Measurements from ENCODE around the gene KCNJ16.

DNA sequence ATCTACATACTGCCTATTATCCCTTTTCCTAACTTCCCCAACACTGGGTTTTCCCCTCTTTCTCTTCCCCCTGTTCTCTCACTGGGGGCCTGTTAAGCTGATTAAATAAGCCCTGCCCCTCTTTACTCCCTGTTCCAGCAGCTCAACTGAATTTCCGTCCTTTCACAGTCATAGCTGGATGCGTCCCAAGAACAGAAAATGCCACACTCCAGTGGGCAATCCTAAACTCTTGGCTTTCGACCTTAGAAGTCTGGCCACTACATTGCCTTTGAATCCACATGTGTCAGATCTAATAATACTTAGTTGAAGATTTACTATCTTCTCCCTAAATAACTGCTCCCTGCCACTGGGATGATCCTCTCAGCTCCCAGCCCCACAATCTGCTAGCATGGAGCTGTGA lies 34.5 kb downstream of the KCNJ16 start:
- TF ChIP-seq, protein P1, sequence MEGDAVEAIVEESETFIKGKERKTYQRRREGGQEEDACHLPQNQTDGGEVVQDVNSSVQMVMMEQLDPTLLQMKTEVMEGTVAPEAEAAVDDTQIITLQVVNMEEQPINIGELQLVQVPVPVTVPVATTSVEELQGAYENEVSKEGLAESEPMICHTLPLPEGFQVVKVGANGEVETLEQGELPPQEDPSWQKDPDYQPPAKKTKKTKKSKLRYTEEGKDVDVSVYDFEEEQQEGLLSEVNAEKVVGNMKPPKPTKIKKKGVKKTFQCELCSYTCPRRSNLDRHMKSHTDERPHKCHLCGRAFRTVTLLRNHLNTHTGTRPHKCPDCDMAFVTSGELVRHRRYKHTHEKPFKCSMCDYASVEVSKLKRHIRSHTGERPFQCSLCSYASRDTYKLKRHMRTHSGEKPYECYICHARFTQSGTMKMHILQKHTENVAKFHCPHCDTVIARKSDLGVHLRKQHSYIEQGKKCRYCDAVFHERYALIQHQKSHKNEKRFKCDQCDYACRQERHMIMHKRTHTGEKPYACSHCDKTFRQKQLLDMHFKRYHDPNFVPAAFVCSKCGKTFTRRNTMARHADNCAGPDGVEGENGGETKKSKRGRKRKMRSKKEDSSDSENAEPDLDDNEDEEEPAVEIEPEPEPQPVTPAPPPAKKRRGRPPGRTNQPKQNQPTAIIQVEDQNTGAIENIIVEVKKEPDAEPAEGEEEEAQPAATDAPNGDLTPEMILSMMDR (IDR thresholded peaks at IDR 0.05; ENCODE audit: low read depth, low read length, missing input control), result no peak
- TF ChIP-seq GABPA (IDR thresholded peaks at IDR 0.05 in 1 of 2, conservative IDR thresholded peaks at IDR 0.05 in 1 of 2), result no peak
- TF ChIP-seq, protein P2, sequence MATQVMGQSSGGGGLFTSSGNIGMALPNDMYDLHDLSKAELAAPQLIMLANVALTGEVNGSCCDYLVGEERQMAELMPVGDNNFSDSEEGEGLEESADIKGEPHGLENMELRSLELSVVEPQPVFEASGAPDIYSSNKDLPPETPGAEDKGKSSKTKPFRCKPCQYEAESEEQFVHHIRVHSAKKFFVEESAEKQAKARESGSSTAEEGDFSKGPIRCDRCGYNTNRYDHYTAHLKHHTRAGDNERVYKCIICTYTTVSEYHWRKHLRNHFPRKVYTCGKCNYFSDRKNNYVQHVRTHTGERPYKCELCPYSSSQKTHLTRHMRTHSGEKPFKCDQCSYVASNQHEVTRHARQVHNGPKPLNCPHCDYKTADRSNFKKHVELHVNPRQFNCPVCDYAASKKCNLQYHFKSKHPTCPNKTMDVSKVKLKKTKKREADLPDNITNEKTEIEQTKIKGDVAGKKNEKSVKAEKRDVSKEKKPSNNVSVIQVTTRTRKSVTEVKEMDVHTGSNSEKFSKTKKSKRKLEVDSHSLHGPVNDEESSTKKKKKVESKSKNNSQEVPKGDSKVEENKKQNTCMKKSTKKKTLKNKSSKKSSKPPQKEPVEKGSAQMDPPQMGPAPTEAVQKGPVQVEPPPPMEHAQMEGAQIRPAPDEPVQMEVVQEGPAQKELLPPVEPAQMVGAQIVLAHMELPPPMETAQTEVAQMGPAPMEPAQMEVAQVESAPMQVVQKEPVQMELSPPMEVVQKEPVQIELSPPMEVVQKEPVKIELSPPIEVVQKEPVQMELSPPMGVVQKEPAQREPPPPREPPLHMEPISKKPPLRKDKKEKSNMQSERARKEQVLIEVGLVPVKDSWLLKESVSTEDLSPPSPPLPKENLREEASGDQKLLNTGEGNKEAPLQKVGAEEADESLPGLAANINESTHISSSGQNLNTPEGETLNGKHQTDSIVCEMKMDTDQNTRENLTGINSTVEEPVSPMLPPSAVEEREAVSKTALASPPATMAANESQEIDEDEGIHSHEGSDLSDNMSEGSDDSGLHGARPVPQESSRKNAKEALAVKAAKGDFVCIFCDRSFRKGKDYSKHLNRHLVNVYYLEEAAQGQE (IDR thresholded peaks at IDR 0.05), result no peak
- TF ChIP-seq, protein P3, sequence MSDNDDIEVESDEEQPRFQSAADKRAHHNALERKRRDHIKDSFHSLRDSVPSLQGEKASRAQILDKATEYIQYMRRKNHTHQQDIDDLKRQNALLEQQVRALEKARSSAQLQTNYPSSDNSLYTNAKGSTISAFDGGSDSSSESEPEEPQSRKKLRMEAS (IDR thresholded peaks at IDR 0.05), result no peak
- TF ChIP-seq TAF1 (conservative IDR thresholded peaks at IDR 0.05), result no peak
- TF ChIP-seq RXRA (IDR thresholded peaks at IDR 0.05), result no peak
- TF ChIP-seq, protein P4, sequence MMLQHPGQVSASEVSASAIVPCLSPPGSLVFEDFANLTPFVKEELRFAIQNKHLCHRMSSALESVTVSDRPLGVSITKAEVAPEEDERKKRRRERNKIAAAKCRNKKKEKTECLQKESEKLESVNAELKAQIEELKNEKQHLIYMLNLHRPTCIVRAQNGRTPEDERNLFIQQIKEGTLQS (IDR thresholded peaks at IDR 0.05), result no peak
- no peak for TF ChIP-seq EGR1 (IDR thresholded peaks at IDR 0.05; ENCODE audit: low read depth in 2 of 2)
- no peak for TF ChIP-seq SP1 (IDR thresholded peaks at IDR 0.05)
- TF ChIP-seq HNF4G (IDR thresholded peaks at IDR 0.05), result no peak
- TF ChIP-seq YY1 (IDR thresholded peaks at IDR 0.05), result no peak
- no peak for TF ChIP-seq FOXA1 (IDR thresholded peaks at IDR 0.05)
- no peak for TF ChIP-seq RAD21 (IDR thresholded peaks at IDR 0.05)
- TF ChIP-seq, protein P5, sequence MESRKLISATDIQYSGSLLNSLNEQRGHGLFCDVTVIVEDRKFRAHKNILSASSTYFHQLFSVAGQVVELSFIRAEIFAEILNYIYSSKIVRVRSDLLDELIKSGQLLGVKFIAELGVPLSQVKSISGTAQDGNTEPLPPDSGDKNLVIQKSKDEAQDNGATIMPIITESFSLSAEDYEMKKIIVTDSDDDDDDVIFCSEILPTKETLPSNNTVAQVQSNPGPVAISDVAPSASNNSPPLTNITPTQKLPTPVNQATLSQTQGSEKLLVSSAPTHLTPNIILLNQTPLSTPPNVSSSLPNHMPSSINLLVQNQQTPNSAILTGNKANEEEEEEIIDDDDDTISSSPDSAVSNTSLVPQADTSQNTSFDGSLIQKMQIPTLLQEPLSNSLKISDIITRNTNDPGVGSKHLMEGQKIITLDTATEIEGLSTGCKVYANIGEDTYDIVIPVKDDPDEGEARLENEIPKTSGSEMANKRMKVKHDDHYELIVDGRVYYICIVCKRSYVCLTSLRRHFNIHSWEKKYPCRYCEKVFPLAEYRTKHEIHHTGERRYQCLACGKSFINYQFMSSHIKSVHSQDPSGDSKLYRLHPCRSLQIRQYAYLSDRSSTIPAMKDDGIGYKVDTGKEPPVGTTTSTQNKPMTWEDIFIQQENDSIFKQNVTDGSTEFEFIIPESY (IDR thresholded peaks at IDR 0.05), result no peak
